Measurements from ENCODE around the gene CYSTM1. TPM values are rescaled to one million over a fixed set of nuclear protein-coding genes. Genes with fewer than 3 reads are reported as not detected.

CYSTM1 gene
- total RNA-seq, 2 donors from 2014 or later: 64.9 to 89.5 TPM

DNA sequence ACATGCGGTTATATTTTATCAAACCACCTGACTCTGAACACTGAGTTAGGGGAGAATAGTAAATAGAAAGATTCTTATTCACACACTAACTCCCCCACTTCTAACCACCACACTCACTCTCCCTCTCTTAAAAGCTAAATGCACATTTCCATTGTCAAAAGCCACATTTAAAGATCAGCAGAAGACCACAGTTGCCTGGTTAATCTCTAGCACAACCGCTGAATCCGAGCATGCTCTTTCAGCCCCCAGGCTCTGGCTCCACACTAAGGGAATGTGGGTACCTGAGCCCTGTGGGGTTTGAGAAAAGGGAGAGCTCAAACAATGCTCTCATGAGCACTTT, 92.2 kb downstream of the CYSTM1 start:
- TF ChIP-seq, protein P1, sequence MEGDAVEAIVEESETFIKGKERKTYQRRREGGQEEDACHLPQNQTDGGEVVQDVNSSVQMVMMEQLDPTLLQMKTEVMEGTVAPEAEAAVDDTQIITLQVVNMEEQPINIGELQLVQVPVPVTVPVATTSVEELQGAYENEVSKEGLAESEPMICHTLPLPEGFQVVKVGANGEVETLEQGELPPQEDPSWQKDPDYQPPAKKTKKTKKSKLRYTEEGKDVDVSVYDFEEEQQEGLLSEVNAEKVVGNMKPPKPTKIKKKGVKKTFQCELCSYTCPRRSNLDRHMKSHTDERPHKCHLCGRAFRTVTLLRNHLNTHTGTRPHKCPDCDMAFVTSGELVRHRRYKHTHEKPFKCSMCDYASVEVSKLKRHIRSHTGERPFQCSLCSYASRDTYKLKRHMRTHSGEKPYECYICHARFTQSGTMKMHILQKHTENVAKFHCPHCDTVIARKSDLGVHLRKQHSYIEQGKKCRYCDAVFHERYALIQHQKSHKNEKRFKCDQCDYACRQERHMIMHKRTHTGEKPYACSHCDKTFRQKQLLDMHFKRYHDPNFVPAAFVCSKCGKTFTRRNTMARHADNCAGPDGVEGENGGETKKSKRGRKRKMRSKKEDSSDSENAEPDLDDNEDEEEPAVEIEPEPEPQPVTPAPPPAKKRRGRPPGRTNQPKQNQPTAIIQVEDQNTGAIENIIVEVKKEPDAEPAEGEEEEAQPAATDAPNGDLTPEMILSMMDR (IDR thresholded peaks at IDR 0.05): no peak
- Histone ChIP-seq H3K4me1 (ENCODE audit: control insufficient read depth in 1 of 2, low read depth in 2 of 2) (peaks cover 2 to 3% of the 10 kb centered on the region in 2 donors), H3K9me3 (no peaks in the 10 kb centered on the region), H3K27me3 (replicated peaks; ENCODE audit: insufficient read depth) (no peaks in the 10 kb centered on the region), H3K27ac (no peak overlapping the region), H3K36me3 (no peaks in the 10 kb centered on the region), H3K4me3 (no peak overlapping the region)
- ATAC-seq (ENCODE audit: insufficient number of reproducible peaks, low FRiP score, low read depth): no peak
- DNase-seq (ENCODE audit: low spot score): no peak

DNA sequence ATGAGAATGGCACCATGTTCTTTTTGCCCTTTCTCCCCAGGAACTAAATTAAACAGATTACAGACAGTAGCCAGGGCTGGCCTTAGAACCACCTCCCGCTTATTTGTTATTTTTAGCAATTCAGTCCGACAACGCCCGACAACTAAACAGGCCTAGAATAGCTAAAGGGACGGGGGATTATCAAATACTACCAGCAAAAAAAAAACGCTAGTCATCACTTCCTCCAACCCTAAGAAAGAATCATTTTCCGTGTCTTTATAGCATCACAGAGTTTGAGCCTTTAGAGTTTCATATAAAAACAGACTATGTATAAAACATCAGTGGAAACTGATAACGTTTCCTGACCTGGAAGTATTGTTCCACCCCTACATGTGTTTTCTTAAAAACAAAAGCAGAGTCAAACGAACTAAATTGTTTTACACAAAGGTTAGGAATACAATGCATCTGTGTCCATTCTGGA, 92.6 kb downstream of the CYSTM1 start:
- TF ChIP-seq, protein P1 (IDR thresholded peaks at IDR 0.05): no peak
- H3K4me1 ChIP-seq (ENCODE audit: control insufficient read depth in 1 of 2, low read depth in 2 of 2): peaks cover 0 to 3% of the 10 kb centered on the region in 2 donors
- H3K27me3 ChIP-seq (replicated peaks; ENCODE audit: insufficient read depth): no peaks in the 10 kb centered on the region
- no peak for ATAC-seq (ENCODE audit: insufficient number of reproducible peaks, low FRiP score, low read depth)
- H3K27ac ChIP-seq: no peak overlapping the region
- no peak for DNase-seq (ENCODE audit: low spot score)
- no peaks in the 10 kb centered on the region for H3K9me3 ChIP-seq
- no peak overlapping the region for H3K4me3 ChIP-seq
- H3K36me3 ChIP-seq: no peaks in the 10 kb centered on the region

GRCh38 chr5:140270008-140270407, 95.0 kb downstream of the CYSTM1 start:
- H3K27me3 ChIP-seq (replicated peaks; ENCODE audit: insufficient read depth): no peaks in the 10 kb centered on the region
- peaks cover 13% of the 10 kb centered on the region in 2 donors for H3K4me1 ChIP-seq (ENCODE audit: control insufficient read depth in 1 of 2, low read depth in 2 of 2)
- H3K27ac ChIP-seq: no peak overlapping the region
- H3K4me3 ChIP-seq: no peak overlapping the region
- TF ChIP-seq, protein P1 (IDR thresholded peaks at IDR 0.05): no peak
- H3K9me3 ChIP-seq: no peaks in the 10 kb centered on the region
- DNase-seq (ENCODE audit: low spot score) (no peak), ATAC-seq (ENCODE audit: insufficient number of reproducible peaks, low FRiP score, low read depth) (no peak)
- H3K36me3 ChIP-seq: no peaks in the 10 kb centered on the region

GRCh38 chr5:140273401-140273877, 98.5 kb downstream of the CYSTM1 start:
- no peaks in the 10 kb centered on the region for H3K9me3 ChIP-seq
- H3K36me3 ChIP-seq: no peaks in the 10 kb centered on the region
- no peak for DNase-seq (ENCODE audit: low spot score)
- H3K4me1 ChIP-seq (ENCODE audit: control insufficient read depth in 1 of 2, low read depth in 2 of 2): peaks cover 10 to 13% of the 10 kb centered on the region in 2 donors
- H3K4me3 ChIP-seq: no peak overlapping the region
- peak; percentile 33 for ATAC-seq (ENCODE audit: insufficient number of reproducible peaks, low FRiP score, low read depth)
- TF ChIP-seq, protein P1 (IDR thresholded peaks at IDR 0.05): no peak
- no peaks in the 10 kb centered on the region for H3K27me3 ChIP-seq (replicated peaks; ENCODE audit: insufficient read depth)
- H3K27ac ChIP-seq: no peak overlapping the region

DNA sequence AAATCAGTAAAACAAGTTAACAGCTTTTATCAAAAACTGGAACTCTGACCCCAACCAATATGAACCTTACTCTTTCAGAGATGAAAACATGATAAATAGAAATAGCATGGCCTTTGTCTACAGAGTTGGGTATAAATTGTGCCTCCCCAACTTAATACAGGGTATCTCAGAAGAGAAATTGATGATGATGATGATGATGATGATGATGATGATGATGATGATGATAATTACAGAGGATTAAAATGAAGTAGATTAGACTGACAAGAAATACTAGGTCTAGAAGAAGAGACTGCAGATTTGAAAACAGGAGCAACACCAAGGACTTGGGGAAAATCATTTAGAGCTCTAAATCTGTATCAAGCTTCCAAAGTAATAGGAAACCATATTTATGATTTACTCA, 100.8 kb downstream of the CYSTM1 start:
- Histone ChIP-seq H3K27ac (no peak overlapping the region), H3K9me3 (no peaks in the 10 kb centered on the region), H3K27me3 (replicated peaks; ENCODE audit: insufficient read depth) (no peaks in the 10 kb centered on the region), H3K4me1 (ENCODE audit: control insufficient read depth in 1 of 2, low read depth in 2 of 2) (peaks cover 10 to 13% of the 10 kb centered on the region in 2 donors), H3K4me3 (no peak overlapping the region), H3K36me3 (no peaks in the 10 kb centered on the region)
- DNase-seq (ENCODE audit: low spot score) (no peak), ATAC-seq (ENCODE audit: insufficient number of reproducible peaks, low FRiP score, low read depth) (no peak)
- TF ChIP-seq, protein P1 (IDR thresholded peaks at IDR 0.05): no peak
